ENCODE data around the gene MRPS34. TPM values are rescaled to one million over a fixed set of nuclear protein-coding genes. Genes with fewer than 3 reads are reported as not detected.
"Not testable (repeated sequence)": the region's sequence is repeated elsewhere in the genome, so short reads cannot be mapped to it uniquely, and the experiment has no call there.

MRPS34 gene
- total RNA-seq, 2 donors from 2014 or later, result 106 to 227 TPM

GRCh38 chr16:1741553-1742165, 31.3 kb downstream of the MRPS34 start:
- no peak overlapping the region for H3K4me3 ChIP-seq
- H3K27me3 ChIP-seq, result no peaks in the 10 kb centered on the region
- no peak overlapping the region for H3K9ac ChIP-seq (ENCODE audit: low read depth in 2 of 2, low read length in 2 of 2)
- intact Hi-C loops (cut with DNase I), result no loop called here
- H3K4me1 ChIP-seq, result no peaks in the 10 kb centered on the region
- H3K9me3 ChIP-seq, result no peaks in the 10 kb centered on the region
- no peaks in the 10 kb centered on the region for H3K36me3 ChIP-seq
- DNase-seq, result no peak
- no peak overlapping the region for H3K27ac ChIP-seq
- TF ChIP-seq, protein P1, sequence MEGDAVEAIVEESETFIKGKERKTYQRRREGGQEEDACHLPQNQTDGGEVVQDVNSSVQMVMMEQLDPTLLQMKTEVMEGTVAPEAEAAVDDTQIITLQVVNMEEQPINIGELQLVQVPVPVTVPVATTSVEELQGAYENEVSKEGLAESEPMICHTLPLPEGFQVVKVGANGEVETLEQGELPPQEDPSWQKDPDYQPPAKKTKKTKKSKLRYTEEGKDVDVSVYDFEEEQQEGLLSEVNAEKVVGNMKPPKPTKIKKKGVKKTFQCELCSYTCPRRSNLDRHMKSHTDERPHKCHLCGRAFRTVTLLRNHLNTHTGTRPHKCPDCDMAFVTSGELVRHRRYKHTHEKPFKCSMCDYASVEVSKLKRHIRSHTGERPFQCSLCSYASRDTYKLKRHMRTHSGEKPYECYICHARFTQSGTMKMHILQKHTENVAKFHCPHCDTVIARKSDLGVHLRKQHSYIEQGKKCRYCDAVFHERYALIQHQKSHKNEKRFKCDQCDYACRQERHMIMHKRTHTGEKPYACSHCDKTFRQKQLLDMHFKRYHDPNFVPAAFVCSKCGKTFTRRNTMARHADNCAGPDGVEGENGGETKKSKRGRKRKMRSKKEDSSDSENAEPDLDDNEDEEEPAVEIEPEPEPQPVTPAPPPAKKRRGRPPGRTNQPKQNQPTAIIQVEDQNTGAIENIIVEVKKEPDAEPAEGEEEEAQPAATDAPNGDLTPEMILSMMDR (IDR thresholded peaks at IDR 0.05), result no peak

DNA sequence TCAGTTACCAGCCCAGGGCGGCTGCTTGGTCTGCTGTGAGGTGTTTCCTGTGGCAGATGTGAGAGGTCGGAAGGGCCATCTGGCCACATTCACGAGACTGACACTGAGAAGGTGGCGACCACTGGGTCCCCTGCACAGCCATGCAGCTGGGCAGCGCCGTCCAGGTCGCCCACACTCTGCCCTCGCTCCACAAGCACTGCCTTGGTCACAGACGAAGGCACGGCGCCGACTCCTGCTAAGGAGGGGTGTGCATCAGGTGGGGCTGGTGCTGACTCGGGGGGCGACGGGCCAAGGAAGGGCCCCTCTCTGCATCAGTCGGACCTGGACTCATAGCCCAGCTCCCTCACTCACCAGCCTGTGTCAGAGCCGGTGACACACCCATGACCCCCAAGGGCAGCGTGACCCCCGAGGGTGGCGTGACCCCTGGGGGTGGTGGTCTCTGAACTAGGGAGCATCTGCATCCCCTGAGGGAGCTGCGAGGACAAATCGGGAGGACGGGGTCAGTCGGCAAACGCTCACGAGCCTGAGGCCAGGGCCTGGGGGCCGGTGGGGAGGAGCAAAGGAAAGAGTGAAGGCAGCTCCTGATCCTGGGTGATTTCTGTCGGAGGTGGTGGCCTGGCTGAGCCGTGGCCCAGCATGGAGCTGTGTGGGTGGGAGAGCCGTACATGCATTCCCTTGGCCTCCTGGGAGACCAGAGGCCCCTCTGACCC, 32.0 kb downstream of the MRPS34 start:
- H3K9ac ChIP-seq (ENCODE audit: low read depth in 2 of 2, low read length in 2 of 2), result no peak overlapping the region
- intact Hi-C loops (cut with DNase I), result no loop called here
- TF ChIP-seq, protein P1 (IDR thresholded peaks at IDR 0.05), result no peak

GRCh38 chr16:1740234-1740633, 32.7 kb downstream of the MRPS34 start:
- TF ChIP-seq, protein P1 (IDR thresholded peaks at IDR 0.05), result no peak
- Histone ChIP-seq H3K4me3 (no peak overlapping the region), H3K4me1 (no peaks in the 10 kb centered on the region), H3K27me3 (no peaks in the 10 kb centered on the region), H3K36me3 (no peaks in the 10 kb centered on the region), H3K9ac (ENCODE audit: low read depth in 2 of 2, low read length in 2 of 2) (no peak overlapping the region), H3K9me3 (no peaks in the 10 kb centered on the region), H3K27ac (no peak overlapping the region)
- intact Hi-C loops (cut with DNase I), result no loop called here
- DNase-seq, result no peak

More for the DNA sequence above, 32.0 kb downstream of the MRPS34 start:
- Histone ChIP-seq H3K4me1 (no peaks in the 10 kb centered on the region), H3K27ac (no peak overlapping the region), H3K36me3 (no peaks in the 10 kb centered on the region), H3K27me3 (no peaks in the 10 kb centered on the region), H3K9me3 (no peaks in the 10 kb centered on the region), H3K4me3 (no peak overlapping the region)
- no peak for DNase-seq

DNA sequence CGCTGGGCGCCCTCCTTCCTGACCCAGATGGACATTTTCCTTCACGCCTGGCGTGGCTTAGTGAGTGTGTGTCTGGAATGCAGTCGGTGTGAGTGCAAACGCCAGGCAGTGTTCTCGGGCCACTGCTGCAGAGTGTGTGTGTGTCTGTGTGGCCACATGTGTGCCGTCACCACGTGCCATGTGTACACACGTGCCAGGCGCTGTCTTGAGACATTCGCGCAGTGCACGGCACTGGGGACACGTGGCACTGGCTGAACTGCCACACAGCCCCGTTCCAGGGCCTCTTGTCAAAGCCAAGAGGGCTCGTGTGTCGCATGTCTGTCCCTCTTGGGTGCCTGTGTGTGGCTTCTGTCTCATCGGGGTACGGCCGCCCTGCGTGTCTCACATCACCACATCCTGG, 38.1 kb downstream of the MRPS34 start:
- Histone ChIP-seq H3K9ac (ENCODE audit: low read depth in 2 of 2, low read length in 2 of 2) (no peak overlapping the region), H3K4me1 (no peaks in the 10 kb centered on the region), H3K4me3 (no peak overlapping the region), H3K27ac (no peak overlapping the region), H3K27me3 (no peaks in the 10 kb centered on the region), H3K36me3 (no peaks in the 10 kb centered on the region), H3K9me3 (no peaks in the 10 kb centered on the region)
- intact Hi-C loops (cut with DNase I), result no loop called here
- DNase-seq, result no peak
- TF ChIP-seq, protein P1 (IDR thresholded peaks at IDR 0.05), result no peak

GRCh38 chr16:1734123-1734522, 38.8 kb downstream of the MRPS34 start:
- DNase-seq, result no peak
- no peak overlapping the region for H3K27ac ChIP-seq
- H3K27me3 ChIP-seq, result no peaks in the 10 kb centered on the region
- H3K4me3 ChIP-seq, result no peak overlapping the region
- intact Hi-C loops (cut with DNase I), result no loop called here
- no peaks in the 10 kb centered on the region for H3K4me1 ChIP-seq
- no peaks in the 10 kb centered on the region for H3K9me3 ChIP-seq
- H3K36me3 ChIP-seq, result peaks cover 1% of the 10 kb centered on the region
- TF ChIP-seq, protein P1 (IDR thresholded peaks at IDR 0.05), result no peak
- H3K9ac ChIP-seq (ENCODE audit: low read depth in 2 of 2, low read length in 2 of 2), result no peak overlapping the region

GRCh38 chr16:1732551-1732987, 40.4 kb downstream of the MRPS34 start:
- H3K4me1 ChIP-seq, result not testable (repeated sequence)

More at GRCh38 chr16:1732551-1732987, 40.4 kb downstream of the MRPS34 start:
- H3K4me3 ChIP-seq; intact Hi-C loops (cut with DNase I); H3K9ac ChIP-seq (ENCODE audit: low read depth in 2 of 2, low read length in 2 of 2); H3K27me3 ChIP-seq; DNase-seq; H3K9me3 ChIP-seq; H3K27ac ChIP-seq; H3K36me3 ChIP-seq: not testable (repeated sequence)

All from colonic mucosa (tissue), 4 donors.